ENCODE data around the gene OR51G1.

The OR51G1 gene

GRCh38 chr11:4932751-4933150, 8.6 kb upstream of the OR51G1 start:
- DNase-seq (ENCODE audit: low read depth, low spot score): no peak
- no peak for TF ChIP-seq CTCF (IDR thresholded peaks at IDR 0.05; ENCODE audit: low read depth, low read length)
- H3K4me3 ChIP-seq (ENCODE audit: low read depth, low read length): no peak overlapping the region
- in situ Hi-C loops (cut with HindIII; ENCODE audit: low sequenced_read_pairs): no loop called here

GRCh38 chr11:4926608-4927007, 2.5 kb upstream of the OR51G1 start:
- H3K4me3 ChIP-seq (ENCODE audit: low read depth, low read length): no peak overlapping the region
- TF ChIP-seq CTCF (IDR thresholded peaks at IDR 0.05; ENCODE audit: low read depth, low read length): no peak
- in situ Hi-C loops (cut with HindIII; ENCODE audit: low sequenced_read_pairs): no loop called here
- peak; percentile 11 for DNase-seq (ENCODE audit: low read depth, low spot score)

- H3K4me3 ChIP-seq (ENCODE audit: low read depth, low read length): no peak overlapping the region
- DNase-seq (ENCODE audit: low read depth, low spot score): no peak
- in situ Hi-C loops (cut with HindIII; ENCODE audit: low sequenced_read_pairs): no loop called here
- no peak for TF ChIP-seq CTCF (IDR thresholded peaks at IDR 0.05; ENCODE audit: low read depth, low read length)
Measured at GRCh38 chr11:4922304-4922703, 1.8 kb downstream of the OR51G1 start.

GRCh38 chr11:4921796-4922195, 2.3 kb downstream of the OR51G1 start:
- in situ Hi-C loops (cut with HindIII; ENCODE audit: low sequenced_read_pairs): no loop called here
- no peak for DNase-seq (ENCODE audit: low read depth, low spot score)
- no peak for TF ChIP-seq CTCF (IDR thresholded peaks at IDR 0.05; ENCODE audit: low read depth, low read length)
- no peak overlapping the region for H3K4me3 ChIP-seq (ENCODE audit: low read depth, low read length)

GRCh38 chr11:4919250-4919649, 4.9 kb downstream of the OR51G1 start, which contains the start of gene OR51G2:
OR51G2 (minus strand) TSS chr11:4919350; CDS start chr11:4915663, 3,687 bp downstream.
- in situ Hi-C loops (cut with HindIII; ENCODE audit: low sequenced_read_pairs): no loop called here
- no peak within 1 kb of the TSS for H3K4me3 ChIP-seq (ENCODE audit: low read depth, low read length)
- no peak for DNase-seq (ENCODE audit: low read depth, low spot score)
- no peak for TF ChIP-seq CTCF (IDR thresholded peaks at IDR 0.05; ENCODE audit: low read depth, low read length)

GRCh38 chr11:4916581-4916980, 7.6 kb downstream of the OR51G1 start:
- TF ChIP-seq CTCF (IDR thresholded peaks at IDR 0.05; ENCODE audit: low read depth, low read length): no peak
- no peak for DNase-seq (ENCODE audit: low read depth, low spot score)
- H3K4me3 ChIP-seq (ENCODE audit: low read depth, low read length): no peak overlapping the region
- in situ Hi-C loops (cut with HindIII; ENCODE audit: low sequenced_read_pairs): no loop called here

- in situ Hi-C loops (cut with HindIII; ENCODE audit: low sequenced_read_pairs): no loop called here
- no peak within 1 kb of the TSS for H3K4me3 ChIP-seq (ENCODE audit: low read depth, low read length)
- no peak for TF ChIP-seq CTCF (IDR thresholded peaks at IDR 0.05; ENCODE audit: low read depth, low read length)
- no peak for DNase-seq (ENCODE audit: low read depth, low spot score)
Measured at GRCh38 chr11:4903484-4903883, 20.7 kb downstream of the OR51G1 start, which contains the start of gene OR51A7. OR51A7 (plus strand) TSS chr11:4903783; CDS start chr11:4907370, 3,587 bp downstream.
